T-helper 1 cell (primary cell): ENCODE data around the gene GNB5.

Experiments
- DNase-seq, 5 donors: peaks; one replicate each; pipeline ENCODE4 v3.0.0-alpha.2; 2012 to 2020

Gene GNB5

GRCh38 chr15:52164631-52165265 lies 26.4 kb downstream of the GNB5 start:
- peak in 1 of 5 donors; percentile 25 for DNase-seq

GRCh38 chr15:52163321-52164190 lies 27.6 kb downstream of the GNB5 start:
- DNase-seq, result no peak

- DNase-seq, result no peak
Observed at GRCh38 chr15:52162876-52163275, 28.3 kb downstream of the GNB5 start.

- DNase-seq, result no peak
Observed at GRCh38 chr15:52162260-52162659, 28.9 kb downstream of the GNB5 start.

GRCh38 chr15:52161406-52161966 lies 29.7 kb downstream of the GNB5 start:
- DNase-seq, result no peak

- no peak for DNase-seq
Observed at GRCh38 chr15:52159645-52160044, 31.5 kb downstream of the GNB5 start.

- no peak for DNase-seq
Observed at GRCh38 chr15:52158084-52158765, 33.0 kb downstream of the GNB5 start.

- no peak for DNase-seq
Observed at GRCh38 chr15:52155878-52156277, 35.3 kb downstream of the GNB5 start.

- DNase-seq, result no peak
Observed at GRCh38 chr15:52154896-52155865, 36.0 kb downstream of the GNB5 start.

- no peak for DNase-seq
Observed at GRCh38 chr15:52153900-52154895, 37.0 kb downstream of the GNB5 start.

- DNase-seq, result no peak
Observed at GRCh38 chr15:52151353-52151752, 39.8 kb downstream of the GNB5 start.

GRCh38 chr15:52150871-52151270 lies 40.3 kb downstream of the GNB5 start:
- DNase-seq, result no peak

- no peak for DNase-seq
Observed at GRCh38 chr15:52150043-52150825, 41.0 kb downstream of the GNB5 start.

- DNase-seq, result no peak
Observed at GRCh38 chr15:52148403-52148802, 42.8 kb downstream of the GNB5 start.

- no peak for DNase-seq
Observed at GRCh38 chr15:52146776-52147175, 44.4 kb downstream of the GNB5 start.

- DNase-seq, result no peak
Observed at GRCh38 chr15:52146261-52146660, 44.9 kb downstream of the GNB5 start.

GRCh38 chr15:52144656-52145178 lies 46.5 kb downstream of the GNB5 start:
- DNase-seq, result no peak

- no peak for DNase-seq
Observed at GRCh38 chr15:52143873-52144272, 47.3 kb downstream of the GNB5 start.

GRCh38 chr15:52140646-52141045 lies 50.5 kb downstream of the GNB5 start:
- no peak for DNase-seq
